IPS-18c (cell line): ENCODE measurements around the gene FATE1.

ENCODE experiments used
- H3K4me3 ChIP-seq: 2 replicates; pipeline ENCODE4 v1.7.0; 2013; ENCODE audit warnings: low read depth, mild to moderate bottlenecking, low read length, moderate library complexity; ENCODE audit not compliant: insufficient read depth
- H3K9me3 ChIP-seq: one replicate; pipeline ENCODE4 v1.6.1; 2013; ENCODE audit warnings: mild to moderate bottlenecking, low read length, moderate library complexity; ENCODE audit not compliant: control insufficient read depth, insufficient read depth

The FATE1 gene

GRCh38 chrX:151701531-151701930 lies 14.3 kb upstream of the FATE1 start:
- no peak overlapping the region for H3K4me3 ChIP-seq
- H3K9me3 ChIP-seq = peaks cover 3% of the 10 kb centered on the region

- Histone ChIP-seq H3K9me3 (peaks cover 3% of the 10 kb centered on the region), H3K4me3 (no peak overlapping the region; the same call in 1 of the 2 replicates)
Observed at GRCh38 chrX:151702026-151702714, 13.7 kb upstream of the FATE1 start.

GRCh38 chrX:151702741-151703340 lies 13.0 kb upstream of the FATE1 start:
- no peak overlapping the region for H3K4me3 ChIP-seq
- peaks cover 3% of the 10 kb centered on the region for H3K9me3 ChIP-seq

- Histone ChIP-seq H3K9me3 (peaks cover 5% of the 10 kb centered on the region), H3K4me3 (no peak overlapping the region)
Observed at GRCh38 chrX:151703487-151703886, 12.3 kb upstream of the FATE1 start.

- H3K4me3 ChIP-seq = no peak overlapping the region
- peaks cover 5% of the 10 kb centered on the region for H3K9me3 ChIP-seq
Observed at GRCh38 chrX:151704041-151704663, 11.7 kb upstream of the FATE1 start.

GRCh38 chrX:151708821-151709220 lies 7.0 kb upstream of the FATE1 start:
- H3K4me3 ChIP-seq = no peak overlapping the region

GRCh38 chrX:151710457-151710856 lies 5.4 kb upstream of the FATE1 start:
- Histone ChIP-seq H3K4me3 (no peak overlapping the region), H3K9me3 (peaks cover 13% of the 10 kb centered on the region)

More at GRCh38 chrX:151708821-151709220, 7.0 kb upstream of the FATE1 start:
- H3K9me3 ChIP-seq = peaks cover 10% of the 10 kb centered on the region

GRCh38 chrX:151711154-151711553 lies 4.7 kb upstream of the FATE1 start:
- H3K9me3 ChIP-seq = peaks cover 16% of the 10 kb centered on the region
- no peak overlapping the region for H3K4me3 ChIP-seq

GRCh38 chrX:151711787-151712186 lies 4.0 kb upstream of the FATE1 start:
- Histone ChIP-seq H3K4me3 (no peak overlapping the region; the same call in 1 of the 2 replicates), H3K9me3 (peaks cover 16% of the 10 kb centered on the region)

GRCh38 chrX:151712253-151712652 lies 3.6 kb upstream of the FATE1 start:
- peaks cover 16% of the 10 kb centered on the region for H3K9me3 ChIP-seq
- no peak overlapping the region for H3K4me3 ChIP-seq

GRCh38 chrX:151713849-151714248 lies 2.0 kb upstream of the FATE1 start:
- Histone ChIP-seq H3K9me3 (peaks cover 14% of the 10 kb centered on the region), H3K4me3 (no peak overlapping the region; the same call in 1 of the 2 replicates)

GRCh38 chrX:151714362-151714761 lies 1.5 kb upstream of the FATE1 start:
- H3K4me3 ChIP-seq = no peak overlapping the region
- peaks cover 14% of the 10 kb centered on the region for H3K9me3 ChIP-seq

GRCh38 chrX:151722241-151722846 lies 6.5 kb downstream of the FATE1 start:
- Histone ChIP-seq H3K9me3 (peaks cover 10% of the 10 kb centered on the region), H3K4me3 (no peak overlapping the region)

GRCh38 chrX:151723156-151723760 lies 7.4 kb downstream of the FATE1 start:
- no peak overlapping the region for H3K4me3 ChIP-seq
- peaks cover 10% of the 10 kb centered on the region for H3K9me3 ChIP-seq

GRCh38 chrX:151724563-151725337 lies 8.9 kb downstream of the FATE1 start:
- peaks cover 13% of the 10 kb centered on the region for H3K9me3 ChIP-seq
- no peak overlapping the region for H3K4me3 ChIP-seq

- Histone ChIP-seq H3K4me3 (no peak overlapping the region), H3K9me3 (peaks cover 13% of the 10 kb centered on the region)
Observed at GRCh38 chrX:151725338-151725614, 9.4 kb downstream of the FATE1 start.

GRCh38 chrX:151726751-151727150 lies 10.9 kb downstream of the FATE1 start:
- no peak overlapping the region for H3K4me3 ChIP-seq
- H3K9me3 ChIP-seq = peaks cover 10% of the 10 kb centered on the region
